Left lung (tissue), 10 donors: Measurements from ENCODE around the gene RELB. TPM values are rescaled to one million over a fixed set of nuclear protein-coding genes. Genes with fewer than 3 reads are reported as not detected.
"Not testable (repeated sequence)": the region's sequence is repeated elsewhere in the genome, so short reads cannot be mapped to it uniquely, and the experiment has no call there.

Experiments
- ATAC-seq: fragments of 200-7000 bp; cut with Tn5 transposase; one replicate; pipeline ENCODE4 v1.9.1; 2020; ENCODE audit warnings: moderate library complexity
- DNase-seq, 4 donors: peaks; one replicate each; pipeline ENCODE4 v3.0.0-alpha.2; 2013 to 2020
- H3K27ac ChIP-seq, 2 donors: fragments of 200-600 bp; sonication (generic) in 1 of 2; one replicate each; pipeline versions ENCODE4 v1.5.0 to v1.8.0; 2020 to 2021
- H3K27me3 ChIP-seq, 2 donors: fragments of 200-600 bp; sonication (generic) in 1 of 2; one replicate each; pipeline versions ENCODE4 v1.5.0 to v1.8.0; 2020 to 2021
- H3K36me3 ChIP-seq, 2 donors: fragments of 200-600 bp; sonication (generic) in 1 of 2; one replicate each; pipeline versions ENCODE4 v1.5.0 to v1.8.0; 2020 to 2021
- H3K4me1 ChIP-seq, 2 donors: fragments of 200-600 bp; one replicate each; pipeline ENCODE4 v1.8.0; 2021
- H3K4me3 ChIP-seq, 2 donors: fragments of 200-600 bp; sonication (generic) in 1 of 2; one replicate each; pipeline versions ENCODE4 v1.5.0 to v1.8.0; 2020 to 2021; ENCODE audit warnings: mild to moderate bottlenecking in 1 of 2
- H3K9me3 ChIP-seq, 2 donors: fragments of 200-600 bp; sonication (generic) in 1 of 2; one replicate each; pipeline versions ENCODE4 v1.5.0 to v1.8.0; 2020 to 2021
- CTCF ChIP-seq, 2 donors: fragments of 200-600 bp; sonication (generic) in 1 of 2; IDR thresholded peaks; one replicate each; pipeline versions ENCODE4 v1.5.0 to v1.8.0; 2021; ENCODE audit warnings: antibody characterized with exemption in 2 of 2
- intact Hi-C, 2 donors: fragments of 100-400 bp; cut with DNase I; formaldehyde crosslinking; loops; one replicate each; pipeline versions ENCODE4 v1.11.2 to v1.14.2; 2022
- polyA plus RNA-seq, 6 donors: library from polyadenylated mRNA; unstranded; fragments of 120-200 nt; gene quantifications; one replicate each; pipeline ENCODE4 v1.2.1, GENCODE V29; 2013; ENCODE audit not compliant: insufficient read length in 6 of 6
- total RNA-seq, 2 donors: library from RNA; stranded (reverse); fragmentation: NEBNext Ultra II Directional; extraction: Animal tissue kit (Norgen Biotek cat#: 25700); gene quantifications; one replicate each; pipeline ENCODE4 v1.2.1, GENCODE V29; 2021
- donor health status: DM: no; HTN: yes; CAD: no.
- donor health status: DM: no; HTN: no; CAD: no.

Gene RELB
- total and polyA plus RNA-seq, 8 donors, result 3.7 to 18.7 (median 5.6) TPM

DNA sequence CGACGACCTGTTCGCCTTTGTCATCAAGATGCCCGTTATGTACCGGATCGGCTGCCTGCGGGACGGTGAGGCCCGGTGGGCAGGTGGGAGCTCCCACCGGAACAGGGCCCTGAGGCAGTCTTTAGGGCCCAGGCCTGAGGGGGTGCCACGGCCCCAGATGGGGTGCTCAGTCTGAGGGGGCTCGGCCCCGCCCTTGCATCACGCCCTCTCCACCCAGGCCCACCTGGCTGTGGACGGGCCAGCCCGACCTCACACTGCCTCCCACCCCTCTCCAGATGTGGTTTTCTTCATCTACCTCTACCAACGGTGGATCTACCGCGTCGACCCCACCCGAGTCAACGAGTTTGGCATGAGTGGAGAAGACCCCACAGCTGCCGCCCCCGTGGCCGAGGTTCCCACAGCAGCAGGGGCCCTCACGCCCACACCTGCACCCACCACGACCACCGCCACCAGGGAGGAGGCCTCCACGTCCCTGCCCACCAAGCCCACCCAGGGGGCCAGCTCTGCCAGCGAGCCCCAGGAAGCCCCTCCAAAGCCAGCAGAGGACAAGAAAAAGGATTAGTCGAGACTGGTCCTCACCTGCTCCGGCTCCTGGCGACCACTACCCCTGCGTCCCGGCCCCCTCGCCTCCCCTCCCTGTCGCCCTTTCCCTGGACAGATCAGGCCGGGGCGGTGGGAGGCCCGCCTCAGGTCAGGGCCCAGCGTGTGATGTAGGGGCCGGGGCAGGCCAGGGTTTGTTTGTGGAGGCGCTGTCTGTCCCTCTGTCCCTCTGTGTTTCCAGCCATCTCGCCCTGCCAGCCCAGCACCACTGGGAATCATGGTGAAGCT, 8.7 kb upstream of the RELB start:
- intact Hi-C loops, result no loop called here
- ATAC-seq, result no peak
- H3K36me3 ChIP-seq, result peaks cover 0 to 68% of the 10 kb centered on the region in 2 donors

DNA sequence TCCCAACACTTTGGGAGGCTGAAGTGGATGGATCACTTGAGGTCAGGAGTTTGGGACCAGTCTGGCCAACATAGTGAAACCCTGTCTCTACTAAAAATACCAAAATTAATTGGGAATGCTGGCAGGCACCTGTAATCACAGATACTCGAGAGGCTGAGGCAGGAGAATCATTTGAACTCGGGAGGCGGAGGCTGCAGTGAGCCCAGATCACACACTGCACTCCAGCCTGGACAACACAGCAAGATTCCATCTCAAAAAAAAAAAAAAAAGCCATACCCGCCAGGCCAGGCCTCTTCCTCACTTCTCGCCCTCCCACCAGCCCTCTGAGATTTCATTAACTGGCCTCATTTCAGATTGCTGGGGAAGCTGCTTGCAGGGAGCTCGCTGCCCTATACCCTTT, 7.7 kb upstream of the RELB start:
- no peak for TF ChIP-seq CTCF (IDR thresholded peaks at IDR 0.05)
- Histone ChIP-seq H3K27ac (no peak overlapping the region), H3K9me3 (no peaks in the 10 kb centered on the region), H3K4me1 (no peaks in the 10 kb centered on the region), H3K4me3 (no peak overlapping the region), H3K27me3 (no peaks in the 10 kb centered on the region), H3K36me3 (peaks cover 0 to 58% of the 10 kb centered on the region in 2 donors)
- DNase-seq, result no peak
- intact Hi-C loops, result no loop called here
- no peak for ATAC-seq

More for the DNA sequence above, 8.7 kb upstream of the RELB start:
- Histone ChIP-seq H3K4me1 (no peaks in the 10 kb centered on the region), H3K27ac (no peak overlapping the region), H3K9me3 (no peaks in the 10 kb centered on the region), H3K4me3 (no peak overlapping the region), H3K27me3 (no peaks in the 10 kb centered on the region)
- TF ChIP-seq CTCF (IDR thresholded peaks at IDR 0.05), result no peak
- no peak for DNase-seq

- Histone ChIP-seq H3K36me3 (peaks cover 0 to 53% of the 10 kb centered on the region in 2 donors), H3K9me3 (no peaks in the 10 kb centered on the region), H3K27ac (no peak overlapping the region), H3K4me1 (no peaks in the 10 kb centered on the region), H3K27me3 (no peaks in the 10 kb centered on the region), H3K4me3 (no peak overlapping the region)
- ATAC-seq (no peak), DNase-seq (no peak)
- no peak for TF ChIP-seq CTCF (IDR thresholded peaks at IDR 0.05)
- intact Hi-C loops, result no loop called here
Measured at GRCh38 chr19:44993926-44994537, 7.2 kb upstream of the RELB start.

DNA sequence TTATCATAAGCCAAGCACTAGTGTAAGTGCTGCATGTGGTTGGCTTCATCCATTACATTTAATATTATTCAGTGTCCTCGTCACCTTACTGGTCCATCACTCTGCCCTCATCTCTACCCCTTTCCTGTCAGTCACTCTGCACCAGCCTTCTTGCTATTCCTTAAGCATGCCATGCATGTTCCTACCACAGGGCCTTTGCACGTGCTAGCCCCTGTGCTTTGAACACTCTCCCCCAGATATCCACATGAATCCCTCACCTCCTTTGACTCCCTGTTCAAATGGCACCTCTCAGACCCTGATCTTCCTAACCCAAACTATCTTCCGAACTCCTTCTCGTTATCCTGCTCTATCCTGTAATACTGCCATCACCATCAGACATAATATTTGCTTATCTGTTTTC, 3.2 kb upstream of the RELB start:
- Histone ChIP-seq H3K27me3 (no peaks in the 10 kb centered on the region), H3K4me1 (peaks cover 5 to 15% of the 10 kb centered on the region in 2 donors), H3K9me3 (no peaks in the 10 kb centered on the region), H3K27ac (no peak overlapping the region), H3K4me3 (no peak overlapping the region), H3K36me3 (peaks cover 0 to 16% of the 10 kb centered on the region in 2 donors)
- TF ChIP-seq CTCF (IDR thresholded peaks at IDR 0.05), result no peak
- DNase-seq, result no peak
- no peak for ATAC-seq
- intact Hi-C loops, result no loop called here

DNA sequence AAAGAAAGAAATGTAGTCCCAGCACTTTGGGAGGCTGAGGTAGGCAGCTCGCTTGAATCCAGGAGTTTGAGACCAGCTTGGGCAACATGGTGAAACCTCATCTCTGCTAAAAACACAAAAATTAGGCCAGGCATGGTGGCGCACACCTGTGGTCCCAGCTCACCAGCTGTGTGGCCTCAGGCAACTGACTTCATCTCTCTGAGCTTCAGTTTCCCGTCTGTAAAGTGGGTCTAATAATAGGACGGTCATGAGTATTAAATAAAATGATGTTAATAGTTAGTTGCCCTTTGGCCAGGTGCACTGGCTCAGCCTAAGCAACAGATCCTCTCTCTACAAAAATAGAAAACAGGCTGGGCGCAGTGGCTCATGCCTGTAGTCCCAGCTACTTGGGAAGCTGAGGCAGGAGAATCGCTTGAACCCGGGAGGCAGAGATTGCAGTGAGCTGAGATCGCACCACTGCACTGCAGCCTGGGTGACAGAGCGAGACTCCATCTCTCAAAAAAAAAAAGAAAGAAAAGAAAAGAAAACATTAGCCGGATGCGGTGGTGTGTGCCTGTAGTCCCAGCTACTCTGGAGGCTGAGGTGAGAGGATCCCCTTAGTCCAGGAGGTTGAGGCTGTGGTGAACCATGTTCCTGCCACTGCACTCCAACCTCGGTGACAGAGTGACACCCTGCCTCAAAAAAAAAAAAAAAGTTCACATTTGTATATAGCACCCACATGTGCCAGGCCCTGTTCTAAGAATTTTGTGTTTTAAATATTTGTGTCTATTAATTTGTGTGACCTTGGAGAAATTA, 1.9 kb upstream of the RELB start:
- intact Hi-C loops, H3K9me3 ChIP-seq, ATAC-seq, DNase-seq, H3K27ac ChIP-seq, H3K27me3 ChIP-seq, H3K4me3 ChIP-seq: not testable (repeated sequence)
- H3K36me3 ChIP-seq, result peaks cover 0 to 16% of the 10 kb centered on the region in 2 donors
- peaks cover 5 to 15% of the 10 kb centered on the region in 2 donors for H3K4me1 ChIP-seq

DNA sequence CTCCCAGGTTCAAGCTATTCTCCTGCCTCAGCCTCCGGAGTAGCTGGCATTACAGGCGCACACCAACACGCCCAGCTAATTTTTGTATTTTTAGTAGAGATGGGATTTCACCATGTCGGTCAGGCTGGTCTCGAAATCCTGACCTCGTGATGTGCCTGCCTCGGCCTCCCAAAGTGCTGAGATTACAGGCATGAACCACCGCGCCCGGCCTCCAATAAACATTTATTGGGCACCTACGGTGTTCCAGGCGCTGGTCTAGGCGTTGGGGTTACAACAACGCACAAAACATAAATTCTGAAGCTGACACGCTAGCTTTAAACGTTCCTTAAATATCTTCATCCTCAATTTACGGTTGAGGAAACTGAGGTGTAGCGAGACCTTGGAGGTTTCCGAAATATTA, 599 bp upstream of the RELB start:
- intact Hi-C loops, DNase-seq: not testable (repeated sequence)

More for the DNA sequence above, 599 bp upstream of the RELB start:
- peak overlapping the region; percentile 8 to 70 for H3K4me3 ChIP-seq
- H3K27me3 ChIP-seq, ATAC-seq, H3K9me3 ChIP-seq: not testable (repeated sequence)
- H3K4me1 ChIP-seq, result peaks cover 5 to 15% of the 10 kb centered on the region in 2 donors
- peaks cover 0 to 29% of the 10 kb centered on the region in 2 donors for H3K36me3 ChIP-seq
- peak overlapping the region; percentile 42 to 98 for H3K27ac ChIP-seq
